K562 (cell line): ENCODE data around the gene LZTFL1. TPM values are rescaled to one million over a fixed set of nuclear protein-coding genes. Genes with fewer than 3 reads are reported as not detected.

Experiments used
- ATAC-seq: fragments of 200-7000 bp; cut with Tn5 transposase; 3 replicates; pipeline ENCODE4 v1.9.1; 2020; ENCODE audit warnings: moderate library complexity
- BruUV-seq: library from RNA; stranded (reverse); fragments of 400-500 nt; replicated peaks from 2 replicates; lab custom pipeline; 2021; lab: Mats Ljungman, UMichigan
- CTCF ChIA-PET: fragments of 300-600 bp; formaldehyde crosslinking; extraction: SDS; loops from one replicate; lab custom pipeline; 2021; ENCODE audit warnings: low intra/inter-chr PET ratio; lab: Yijun Ruan, JAX
- POLR2A ChIA-PET: fragments of 300-600, 350-650 bp; sonication (Branson Sonifier 250); formaldehyde crosslinking; extraction: SDS; loops from one replicate; lab custom pipeline; 2021; ENCODE audit warnings: antibody characterized with exemption, inconsistent platforms; lab: Yijun Ruan, JAX
- DNase-seq, 4 experiments: peaks; one replicate each; pipeline versions ENCODE4 v3.0.0 to v3.0.0-alpha.2; 2011 to 2018; ENCODE audit warnings: low spot score in 3 of 4, mixed read lengths in 3 of 4; ENCODE audit errors: extremely low read depth in 1 of 4
- FAIRE-seq: peaks from 2 replicates; lab custom pipeline; 2011; peaks lifted over from hg19 to GRCh38; lab: Jason Lieb, UNC
- H2AFZ ChIP-seq: 2 replicates; pipeline ENCODE4 v1.6.0; 2011; ENCODE audit warnings: low read depth, low read length, control low read depth, inconsistent platforms
- H3K27ac ChIP-seq: fragments of 200-600 bp; 3 replicates; pipeline ENCODE4 v1.8.0; 2011; ENCODE audit warnings: low read depth, mild to moderate bottlenecking, control low read depth, inconsistent platforms, low read length, moderate library complexity, mixed read lengths; ENCODE audit errors: extremely low read depth
- H3K27me3 ChIP-seq, 2 experiments: fragments of 300-600 bp in 1 of 2; 2 replicates in 1 of 2; 3 replicates in 1 of 2; pipeline versions ENCODE4 v1.6.0 to v1.8.0; 2011; ENCODE audit warnings: inconsistent platforms in 2 of 2, low read length in 2 of 2, mild to moderate bottlenecking in 1 of 2, mixed read lengths in 1 of 2, moderate library complexity in 1 of 2; ENCODE audit not compliant: control insufficient read depth in 2 of 2, insufficient read depth in 2 of 2
- H3K36me3 ChIP-seq: fragments of 300-600 bp; 3 replicates; pipeline ENCODE4 v1.8.0; 2011; ENCODE audit warnings: mild to moderate bottlenecking, low read length, inconsistent platforms; ENCODE audit not compliant: control insufficient read depth, insufficient read depth
- H3K4me1 ChIP-seq, 2 experiments: fragments of 200-600 bp in 1 of 2; replicated peaks in 1 of 2; 2 replicates in 1 of 2; 3 replicates in 1 of 2; pipeline versions ENCODE4 v1.5.1 to v1.8.0; 2011; ENCODE audit warnings: inconsistent platforms in 2 of 2, low read length in 2 of 2, mild to moderate bottlenecking in 1 of 2, mixed read lengths in 1 of 2, moderate library complexity in 1 of 2; ENCODE audit not compliant: control insufficient read depth in 2 of 2, insufficient read depth in 2 of 2
- H3K4me2 ChIP-seq: 2 replicates; pipeline ENCODE4 v1.6.1; 2011; ENCODE audit warnings: low read length, control low read depth, inconsistent platforms, mixed read lengths; ENCODE audit not compliant: insufficient read depth
- H3K4me3 ChIP-seq: fragments of 200-600 bp; sonication (generic), shearing (Covaris generic); 2 replicates; pipeline ENCODE4 v1.5.1; 2016; ENCODE audit warnings: control low read depth, inconsistent platforms
- H3K79me2 ChIP-seq: fragments of 200-600 bp; 3 replicates; pipeline ENCODE4 v1.8.0; 2011; ENCODE audit warnings: low read length, inconsistent platforms; ENCODE audit not compliant: control insufficient read depth, insufficient read depth
- H3K9ac ChIP-seq, 2 experiments: 2 replicates each; pipeline versions ENCODE4 v1.6.0 to v1.6.1; 2011; ENCODE audit warnings: low read depth in 2 of 2, low read length in 2 of 2, control low read depth in 1 of 2, inconsistent platforms in 1 of 2, mild to moderate bottlenecking in 1 of 2, mixed read lengths in 1 of 2; ENCODE audit not compliant: insufficient read depth in 1 of 2
- H3K9me1 ChIP-seq: one replicate; pipeline ENCODE4 v1.6.0; 2011; ENCODE audit warnings: inconsistent platforms, mild to moderate bottlenecking, low read length, moderate library complexity; ENCODE audit not compliant: control insufficient read depth, insufficient read depth
- H3K9me3 ChIP-seq: replicated peaks from 2 replicates; pipeline ENCODE4 v1.5.1; 2011; ENCODE audit warnings: low read depth, low read length, inconsistent platforms; ENCODE audit not compliant: control insufficient read depth, insufficient read depth
- H4K20me1 ChIP-seq: replicated peaks from 2 replicates; pipeline ENCODE4 v1.6.1; 2011; ENCODE audit warnings: low read length, inconsistent platforms, mixed read lengths; ENCODE audit not compliant: control insufficient read depth, insufficient read depth
- ESRRB ChIP-seq: fragments of 250-450 bp; sonication (Bioruptor Pico); IDR thresholded peaks from 2 replicates; pipeline ENCODE4 v1.5.0; 2020; ENCODE audit warnings: mild to moderate bottlenecking, moderate library complexity, borderline replicate concordance
- SREBF1 ChIP-seq: fragments of 150-350 bp; IDR thresholded peaks from 2 replicates; pipeline ENCODE4 v1.6.1; 2014; ENCODE audit warnings: antibody characterized with exemption, low read depth, low read length, borderline replicate concordance
- ZNF431 ChIP-seq: sonication (generic); formaldehyde crosslinking; IDR thresholded peaks from 2 replicates; pipeline ENCODE4 v1.8.0; 2022; ENCODE audit warnings: mild to moderate bottlenecking, missing genetic modification reagents
- WGBS: fragments of 100-300 bp; shearing (Covaris generic); methylation state at CpG from one replicate; pipeline ENCODE4 v1.1.6; 2016; ENCODE audit warnings: low coverage, mixed read lengths; ENCODE audit not compliant: insufficient coverage; ENCODE audit errors: missing lambda C conversion rate; 5-methylcytosine and 5-hydroxymethylcytosine counted together
- in situ Hi-C: fragments of 300-500 bp; cut with MboI; formaldehyde crosslinking; loops from 4 replicates; pipeline ENCODE4 v1.15.0; 2018; ENCODE audit warnings: inconsistent platforms, mixed read lengths
- intact Hi-C: fragments of 100-400 bp; cut with micrococcal nuclease; formaldehyde crosslinking; loops from 2 replicates; pipeline ENCODE4 v1.14.2; 2022
- polyA plus RNA-seq, 8 experiments: library from polyadenylated mRNA; depleted of rRNA in 4 of 8; stranded (reverse) in 5 of 8; unstranded in 3 of 8; fragments of >200 nt; fragmentation: Nextera tagmentation in 2 of 8; fragmentation: Illumina TruSeq in 1 of 8; extraction: Ambion mirVana in 2 of 8; extraction: Trizol in 1 of 8; gene quantifications; 2 replicates each; pipeline versions ENCODE4 v1.2.1 to v1.2.3, GENCODE V29; 2011 to 2014; ENCODE audit warnings: inconsistent platforms in 1 of 8, missing spikeins in 1 of 8
- total RNA-seq, 7 experiments: library from RNA; depleted of rRNA in 6 of 7; stranded (reverse); fragments of >200 nt in 6 of 7; fragmentation: Illumina TruSeq in 2 of 7; extraction: Trizol in 2 of 7; gene quantifications; 2 replicates each; pipeline versions ENCODE4 v1.2.1 to v1.2.3, GENCODE V29; 2011 to 2021; ENCODE audit warnings: low replicate concordance in 1 of 7
- TF ChIP-seq, protein P1 (sequence below): sonication (generic); formaldehyde crosslinking; IDR thresholded peaks from 2 replicates; pipeline ENCODE4 v1.8.1; 2023; ENCODE audit warnings: mild to moderate bottlenecking, missing genetic modification reagents, moderate library complexity
- TF ChIP-seq, protein P2 (sequence below): sonication (generic); formaldehyde crosslinking; IDR thresholded peaks from 2 replicates; pipeline ENCODE4 v1.8.1; 2022; ENCODE audit warnings: missing genetic modification reagents

LZTFL1 gene
- total and polyA plus RNA-seq, 9 of the 15 experiments (the other 6 are each of a cell fraction or from before 2014, with no cell fraction given), result 10.7 to 33.7 (median 15.3) TPM

DNA sequence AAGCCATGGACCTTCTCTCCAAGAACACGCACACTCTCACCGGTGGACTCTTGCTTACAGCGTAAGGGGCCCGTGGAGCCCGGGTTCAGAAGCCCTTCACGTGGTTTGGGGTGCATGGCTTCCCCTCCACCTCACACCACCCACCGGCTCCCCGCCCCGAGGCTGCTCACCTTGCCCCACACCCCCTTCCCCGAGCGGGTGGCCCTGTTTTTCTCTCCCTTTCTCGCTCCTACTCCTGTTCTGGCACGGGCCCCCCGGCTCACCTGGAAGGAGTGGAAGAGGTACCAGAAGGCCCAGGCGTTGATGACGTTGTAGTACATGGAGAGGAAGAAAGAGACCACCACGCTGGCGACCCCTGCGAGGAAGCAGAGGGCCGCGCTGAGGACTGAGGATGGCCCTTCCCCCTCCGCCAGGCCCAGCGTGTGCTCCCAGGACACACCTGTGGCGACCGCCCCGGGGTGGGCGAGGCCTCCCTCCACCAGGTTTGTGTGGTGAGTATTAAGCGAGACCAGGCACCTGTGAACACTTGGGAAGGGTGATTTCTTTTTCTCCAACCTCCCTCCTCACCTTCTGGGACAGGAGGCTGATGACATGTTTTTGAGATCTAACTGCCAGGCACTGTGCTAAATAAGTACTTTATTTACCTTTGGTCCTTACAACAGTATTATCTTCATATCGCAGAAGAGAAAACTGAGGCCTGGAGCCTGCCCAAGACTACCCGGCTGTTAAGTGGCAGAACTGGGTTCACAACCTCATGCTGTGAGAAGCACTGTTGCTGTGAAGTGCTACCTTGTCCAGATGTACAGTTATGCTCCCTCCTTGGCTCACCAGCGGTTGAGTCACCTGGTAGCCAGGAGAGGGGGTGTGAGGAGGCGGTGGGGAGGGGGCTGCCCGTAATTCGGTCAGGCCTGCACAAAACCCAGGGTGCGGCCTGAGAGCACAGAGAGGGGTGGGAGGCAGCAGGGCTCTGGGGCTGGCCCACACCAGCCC lies 61.9 kb downstream of the LZTFL1 start:
- no peak for ATAC-seq
- ChIA-PET POLR2A (no interaction called here), CTCF (no interaction called here)
- H3K36me3 ChIP-seq, result no peaks in the 10 kb centered on the region
- no peak overlapping the region; a peak in 1 of 4 replicates for H3K9ac ChIP-seq
- H3K9me3 ChIP-seq, result no peaks in the 10 kb centered on the region
- H3K27ac ChIP-seq, result no peak overlapping the region
- H4K20me1 ChIP-seq, result no peaks in the 10 kb centered on the region; the same call in none of the 2 replicates
- in situ Hi-C loops (no loop called here), intact Hi-C loops (no loop called here)
- FAIRE-seq, result no peak
- BruUV-seq, result no TSS peak
- H3K79me2 ChIP-seq, result no peaks in the 10 kb centered on the region
- 2% methylated on average over 28 of the region's 35 CpGs for WGBS
- H3K4me1 ChIP-seq, result peaks cover 0 to 9% of the 10 kb centered on the region in 2 experiments; a peak in 1 of 5 replicates
- H3K27me3 ChIP-seq, result peaks cover 34 to 79% of the 10 kb centered on the region in 2 experiments
- no peaks in the 10 kb centered on the region for H3K9me1 ChIP-seq
- no peak for DNase-seq
- no peak overlapping the region for H2AFZ ChIP-seq
- H3K4me2 ChIP-seq, result no peak overlapping the region
- H3K4me3 ChIP-seq, result no peak overlapping the region
- TF ChIP-seq ESRRB (CRISPR knock-in tag) (no peak), SREBF1 (no peak), ZNF431 (CRISPR knock-in tag) (no peak)
- TF ChIP-seq, protein P1, sequence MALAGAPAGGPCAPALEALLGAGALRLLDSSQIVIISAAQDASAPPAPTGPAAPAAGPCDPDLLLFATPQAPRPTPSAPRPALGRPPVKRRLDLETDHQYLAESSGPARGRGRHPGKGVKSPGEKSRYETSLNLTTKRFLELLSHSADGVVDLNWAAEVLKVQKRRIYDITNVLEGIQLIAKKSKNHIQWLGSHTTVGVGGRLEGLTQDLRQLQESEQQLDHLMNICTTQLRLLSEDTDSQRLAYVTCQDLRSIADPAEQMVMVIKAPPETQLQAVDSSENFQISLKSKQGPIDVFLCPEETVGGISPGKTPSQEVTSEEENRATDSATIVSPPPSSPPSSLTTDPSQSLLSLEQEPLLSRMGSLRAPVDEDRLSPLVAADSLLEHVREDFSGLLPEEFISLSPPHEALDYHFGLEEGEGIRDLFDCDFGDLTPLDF (CRISPR knock-in tag), result no peak
- TF ChIP-seq, protein P2, sequence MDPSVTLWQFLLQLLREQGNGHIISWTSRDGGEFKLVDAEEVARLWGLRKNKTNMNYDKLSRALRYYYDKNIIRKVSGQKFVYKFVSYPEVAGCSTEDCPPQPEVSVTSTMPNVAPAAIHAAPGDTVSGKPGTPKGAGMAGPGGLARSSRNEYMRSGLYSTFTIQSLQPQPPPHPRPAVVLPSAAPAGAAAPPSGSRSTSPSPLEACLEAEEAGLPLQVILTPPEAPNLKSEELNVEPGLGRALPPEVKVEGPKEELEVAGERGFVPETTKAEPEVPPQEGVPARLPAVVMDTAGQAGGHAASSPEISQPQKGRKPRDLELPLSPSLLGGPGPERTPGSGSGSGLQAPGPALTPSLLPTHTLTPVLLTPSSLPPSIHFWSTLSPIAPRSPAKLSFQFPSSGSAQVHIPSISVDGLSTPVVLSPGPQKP, result no peak
- TF ChIP-seq, all 486 proteins: peak for 0
